T-helper 1 cell treated with Interleukin-12 subunit alpha and Interleukin-12 subunit beta and Interleukin-4 antibody, amounts not matched to agents 30 μg/mL and 1 μg/mL, for 36 hours (primary cell): ENCODE data around the gene POLR2J.
"Not testable (repeated sequence)": the region's sequence is repeated elsewhere in the genome, so short reads cannot be mapped to it uniquely, and the experiment has no call there.

Source experiments
- H3K27ac Mint-ChIP-seq: one replicate; pipeline ENCODE4 v1.8.0; 2021; ENCODE audit warnings: mild to moderate bottlenecking, mixed read lengths
- H3K27me3 Mint-ChIP-seq: one replicate; pipeline ENCODE4 v1.8.0; 2021; ENCODE audit warnings: low read depth, mixed read lengths
- H3K36me3 Mint-ChIP-seq: one replicate; pipeline ENCODE4 v1.8.0; 2021; ENCODE audit warnings: low read depth, mixed read lengths
- H3K4me1 Mint-ChIP-seq: one replicate; pipeline ENCODE4 v1.8.0; 2021; ENCODE audit warnings: low read depth, mixed read lengths
- H3K4me3 Mint-ChIP-seq: one replicate; pipeline ENCODE4 v1.8.0; 2021; ENCODE audit warnings: mild to moderate bottlenecking, moderate library complexity, mixed read lengths
- H3K9me3 Mint-ChIP-seq: one replicate; pipeline ENCODE4 v1.8.0; 2021; ENCODE audit warnings: mixed read lengths

POLR2J gene

GRCh38 chr7:102505298-102506185 is 26.8 kb upstream of the POLR2J start:
- H3K4me3 Mint-ChIP-seq, H3K27me3 Mint-ChIP-seq, H3K36me3 Mint-ChIP-seq, H3K4me1 Mint-ChIP-seq, H3K9me3 Mint-ChIP-seq, H3K27ac Mint-ChIP-seq: not testable (repeated sequence)

- H3K9me3 Mint-ChIP-seq, H3K4me1 Mint-ChIP-seq, H3K4me3 Mint-ChIP-seq, H3K36me3 Mint-ChIP-seq, H3K27me3 Mint-ChIP-seq, H3K27ac Mint-ChIP-seq: not testable (repeated sequence)
These were observed 24.4 kb upstream of the POLR2J start for GRCh38 chr7:102503141-102503540.

GRCh38 chr7:102498321-102498720 is 19.6 kb upstream of the POLR2J start:
- not testable (repeated sequence) for H3K27ac Mint-ChIP-seq, H3K4me3 Mint-ChIP-seq, H3K9me3 Mint-ChIP-seq, H3K27me3 Mint-ChIP-seq, H3K4me1 Mint-ChIP-seq, H3K36me3 Mint-ChIP-seq

- H3K27me3 Mint-ChIP-seq: not testable (repeated sequence)
These were observed 18.6 kb upstream of the POLR2J start for GRCh38 chr7:102497308-102497707.

GRCh38 chr7:102496861-102497260 is 18.1 kb upstream of the POLR2J start:
- H3K27ac Mint-ChIP-seq, H3K4me1 Mint-ChIP-seq, H3K4me3 Mint-ChIP-seq, H3K36me3 Mint-ChIP-seq, H3K27me3 Mint-ChIP-seq, H3K9me3 Mint-ChIP-seq: not testable (repeated sequence)

More at GRCh38 chr7:102497308-102497707, 18.6 kb upstream of the POLR2J start:
- not testable (repeated sequence) for H3K36me3 Mint-ChIP-seq, H3K27ac Mint-ChIP-seq, H3K4me1 Mint-ChIP-seq, H3K4me3 Mint-ChIP-seq, H3K9me3 Mint-ChIP-seq

GRCh38 chr7:102494473-102495149 is 15.9 kb upstream of the POLR2J start:
- H3K27ac Mint-ChIP-seq, H3K36me3 Mint-ChIP-seq, H3K4me1 Mint-ChIP-seq, H3K4me3 Mint-ChIP-seq, H3K9me3 Mint-ChIP-seq, H3K27me3 Mint-ChIP-seq: not testable (repeated sequence)

GRCh38 chr7:102494026-102494425 is 15.3 kb upstream of the POLR2J start:
- not testable (repeated sequence) for H3K4me1 Mint-ChIP-seq, H3K27me3 Mint-ChIP-seq, H3K9me3 Mint-ChIP-seq, H3K4me3 Mint-ChIP-seq, H3K27ac Mint-ChIP-seq, H3K36me3 Mint-ChIP-seq

GRCh38 chr7:102493220-102493935 is 14.7 kb upstream of the POLR2J start:
- not testable (repeated sequence) for H3K4me1 Mint-ChIP-seq, H3K27ac Mint-ChIP-seq, H3K9me3 Mint-ChIP-seq, H3K36me3 Mint-ChIP-seq, H3K27me3 Mint-ChIP-seq, H3K4me3 Mint-ChIP-seq

GRCh38 chr7:102490529-102491075 is 11.9 kb upstream of the POLR2J start:
- H3K27me3 Mint-ChIP-seq, H3K9me3 Mint-ChIP-seq, H3K27ac Mint-ChIP-seq, H3K4me3 Mint-ChIP-seq, H3K36me3 Mint-ChIP-seq, H3K4me1 Mint-ChIP-seq: not testable (repeated sequence)

- not testable (repeated sequence) for H3K4me1 Mint-ChIP-seq, H3K27me3 Mint-ChIP-seq, H3K27ac Mint-ChIP-seq, H3K36me3 Mint-ChIP-seq, H3K9me3 Mint-ChIP-seq, H3K4me3 Mint-ChIP-seq
These were observed 5.6 kb upstream of the POLR2J start for GRCh38 chr7:102484317-102484716.

- H3K27ac Mint-ChIP-seq, H3K4me1 Mint-ChIP-seq, H3K27me3 Mint-ChIP-seq, H3K4me3 Mint-ChIP-seq, H3K9me3 Mint-ChIP-seq, H3K36me3 Mint-ChIP-seq: not testable (repeated sequence)
These were observed 3.2 kb upstream of the POLR2J start for GRCh38 chr7:102481962-102482361.

- not testable (repeated sequence) for H3K36me3 Mint-ChIP-seq, H3K27ac Mint-ChIP-seq, H3K4me3 Mint-ChIP-seq, H3K9me3 Mint-ChIP-seq, H3K4me1 Mint-ChIP-seq, H3K27me3 Mint-ChIP-seq
These were observed 1.4 kb upstream of the POLR2J start for GRCh38 chr7:102479982-102480637.

- H3K4me3 Mint-ChIP-seq, H3K27ac Mint-ChIP-seq, H3K27me3 Mint-ChIP-seq, H3K4me1 Mint-ChIP-seq, H3K36me3 Mint-ChIP-seq, H3K9me3 Mint-ChIP-seq: not testable (repeated sequence)
These were observed 475 bp upstream of the POLR2J start for GRCh38 chr7:102479209-102479584.

GRCh38 chr7:102474736-102475435 is 3.8 kb downstream of the POLR2J start:
- not testable (repeated sequence) for H3K4me3 Mint-ChIP-seq, H3K9me3 Mint-ChIP-seq, H3K27me3 Mint-ChIP-seq, H3K4me1 Mint-ChIP-seq, H3K36me3 Mint-ChIP-seq, H3K27ac Mint-ChIP-seq
